ENCODE data around the gene SLC12A3.
A peak's percentile ranks its signal among the peaks of the same experiment; 100 is the strongest.

Gene SLC12A3

GRCh38 chr16:56946767-56947603, 82.0 kb downstream of the SLC12A3 start:
- DNase-seq, result no peak

DNA sequence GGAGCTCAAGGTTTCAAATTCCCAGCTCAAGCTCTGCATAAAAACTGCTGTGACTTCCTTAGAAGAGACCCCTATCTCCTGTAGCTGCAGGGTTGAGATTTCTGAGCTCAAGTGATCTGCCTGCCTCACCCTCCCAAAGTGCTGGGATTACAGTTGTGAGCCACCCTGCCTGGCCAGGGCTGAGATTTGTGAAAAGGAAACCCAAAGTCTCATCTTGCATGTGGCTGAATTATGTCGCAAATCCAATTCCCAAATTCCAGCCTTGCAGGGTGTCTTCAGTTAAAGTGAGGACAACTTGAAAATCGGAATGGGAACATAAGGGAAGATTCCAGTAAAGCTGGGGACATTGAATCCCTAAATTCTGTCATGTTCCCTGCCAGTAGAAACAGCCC, 82.6 kb downstream of the SLC12A3 start:
- DNase-seq, result no peak

DNA sequence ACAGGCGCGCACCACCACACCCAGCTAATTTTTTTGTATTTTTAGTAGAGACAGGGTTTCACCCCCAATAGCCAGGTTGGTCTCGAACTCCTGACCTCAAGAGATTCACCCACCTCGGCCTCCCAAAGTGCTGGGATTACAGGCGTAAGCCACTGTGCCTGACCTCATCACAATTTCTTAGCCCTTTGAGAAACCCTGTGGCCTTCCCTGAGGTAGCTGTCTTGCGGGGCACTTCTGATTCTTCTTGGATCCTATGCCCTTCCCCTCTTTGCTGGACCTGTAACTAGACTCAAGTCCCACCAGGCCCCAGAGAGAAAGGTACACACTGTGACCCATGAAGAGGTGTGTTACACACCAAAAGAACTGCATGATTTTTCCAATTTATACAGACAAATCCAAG, 83.2 kb downstream of the SLC12A3 start:
- DNase-seq, result no peak

DNA sequence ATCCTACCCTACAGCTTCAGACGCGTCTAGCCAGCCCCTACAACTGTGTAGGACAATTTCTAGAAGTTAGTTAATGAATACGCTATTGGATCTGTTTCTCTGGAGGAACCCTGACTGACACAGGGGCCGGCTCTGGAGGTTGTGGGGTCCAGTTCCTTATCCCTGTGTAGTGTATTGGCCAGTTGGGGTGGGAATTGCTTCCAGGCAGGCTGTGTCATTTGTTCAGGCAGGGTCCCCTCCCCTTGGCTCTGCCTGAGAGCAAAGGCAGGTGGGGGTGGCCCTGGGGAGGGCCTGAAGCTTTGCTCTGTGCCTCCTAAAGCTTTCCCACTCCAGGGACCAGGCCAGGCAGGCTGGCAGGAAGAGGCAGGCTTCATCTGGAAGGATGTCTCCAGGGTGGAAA, 85.0 kb downstream of the SLC12A3 start:
- DNase-seq, result no peak

DNA sequence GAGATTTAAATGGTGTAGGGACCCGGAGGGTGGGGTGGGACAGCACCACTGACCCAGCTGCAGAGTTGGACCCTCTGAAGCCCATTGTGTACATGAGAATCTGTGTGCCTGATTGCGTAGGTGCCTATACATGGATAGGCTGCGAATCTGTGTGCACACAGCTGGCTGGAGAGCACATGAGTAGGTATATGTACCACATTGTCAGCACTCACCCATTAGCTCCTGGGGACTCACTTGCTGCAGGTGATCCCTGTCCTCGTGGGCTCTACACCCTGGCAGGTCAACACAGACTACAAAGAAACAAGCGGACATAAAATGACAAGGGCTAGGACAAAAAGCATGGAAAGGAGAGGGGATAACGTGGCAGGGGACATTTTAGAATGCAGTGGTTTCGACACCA, 85.4 kb downstream of the SLC12A3 start:
- no peak for DNase-seq

DNA sequence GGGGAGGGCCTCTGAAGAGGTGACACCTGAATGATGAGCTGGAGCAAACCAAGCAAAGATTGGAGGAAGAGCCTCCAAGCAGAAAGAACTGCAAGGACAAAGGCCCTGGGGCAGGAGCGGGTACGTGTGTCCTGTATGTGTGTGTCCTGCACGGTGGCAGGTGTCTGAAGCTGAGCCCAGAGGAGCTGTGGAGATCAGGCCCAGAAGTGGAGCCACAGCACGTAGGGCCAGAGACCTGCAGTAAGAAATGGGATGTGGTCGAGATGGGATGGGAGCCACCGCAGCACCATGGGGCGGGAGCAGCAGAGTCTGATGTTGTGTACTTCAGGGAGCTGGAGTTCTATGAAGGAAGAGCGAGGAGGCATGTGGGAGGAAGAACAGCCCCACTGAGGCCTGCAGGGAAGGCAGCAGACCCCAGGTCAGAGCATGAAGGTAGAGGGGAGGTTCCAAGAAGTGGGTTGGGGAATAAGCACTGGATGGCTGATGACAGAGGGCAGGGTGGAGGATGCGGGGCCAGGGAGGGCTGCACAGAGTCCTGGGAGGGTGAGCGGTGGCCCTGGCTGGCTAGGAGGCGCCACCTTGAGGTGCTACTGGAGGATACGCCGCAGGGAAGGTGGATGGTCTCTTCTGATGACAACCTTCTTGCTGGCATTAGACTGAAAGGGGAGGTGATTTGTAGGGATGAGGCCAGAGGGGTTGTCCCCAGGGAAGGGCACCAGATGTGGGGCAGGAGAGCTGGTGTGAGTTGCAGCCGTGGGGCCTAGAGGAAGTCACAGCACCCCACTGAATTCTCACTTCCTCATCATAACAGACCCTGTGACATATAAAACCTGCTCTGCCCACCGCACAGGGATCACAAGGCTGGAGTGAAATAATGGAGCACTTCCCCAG, 86.1 kb downstream of the SLC12A3 start:
- peak; percentile 2 for DNase-seq

DNA sequence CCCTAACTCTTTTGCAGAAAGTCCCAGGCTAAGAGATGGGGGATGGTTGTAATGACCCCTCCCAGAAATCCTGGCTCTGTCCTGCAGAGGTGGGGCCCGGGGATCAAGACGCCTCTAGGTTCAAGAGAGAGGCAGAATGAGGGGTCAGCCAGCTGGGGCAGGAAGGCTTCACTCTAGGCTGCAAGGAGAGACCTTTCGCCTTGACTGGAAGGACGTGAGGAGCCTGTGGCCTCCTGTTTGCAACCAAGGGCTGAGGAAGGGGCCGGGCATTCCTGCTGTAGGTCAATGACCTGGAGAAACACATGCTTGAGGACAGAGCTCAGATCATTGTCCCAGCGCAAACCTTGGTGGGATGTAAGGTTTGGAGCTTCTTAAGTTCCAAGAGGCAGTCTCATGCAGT, 88.0 kb downstream of the SLC12A3 start:
- DNase-seq, result no peak

GRCh38 chr16:56956076-56956475, 91.1 kb downstream of the SLC12A3 start:
- no peak for DNase-seq

- DNase-seq, result no peak
Measured at GRCh38 chr16:56956756-56957155, 91.7 kb downstream of the SLC12A3 start.

DNA sequence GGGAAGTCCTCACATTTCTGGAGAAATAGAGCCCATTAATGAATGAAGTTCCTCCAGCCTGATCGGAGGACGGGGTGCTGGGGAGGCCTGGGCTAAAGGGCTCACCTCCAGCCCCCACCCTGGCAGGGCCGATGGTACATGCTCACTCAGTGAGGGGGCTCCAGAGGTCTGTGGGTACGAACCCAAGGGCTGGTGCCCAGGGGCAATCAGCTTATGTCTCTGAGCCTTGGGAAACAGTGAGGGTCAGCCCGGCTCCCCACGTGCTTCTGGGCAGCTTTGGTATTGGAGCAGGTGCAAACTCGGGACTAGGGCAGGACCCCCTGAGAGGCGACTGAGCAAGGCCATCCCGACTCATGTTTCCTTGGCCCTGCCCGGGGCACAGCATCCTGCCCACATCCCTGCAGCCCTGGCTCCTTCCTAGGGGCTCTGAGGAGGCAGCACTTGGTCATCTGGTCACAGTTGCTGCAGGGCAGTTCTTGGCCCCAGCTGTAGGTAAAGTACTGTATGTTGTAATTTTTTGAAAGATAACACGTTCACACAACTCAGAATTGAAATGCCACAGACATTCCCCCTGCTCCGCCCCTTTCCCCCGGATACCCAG, 95.8 kb downstream of the SLC12A3 start:
- no peak for DNase-seq

DNA sequence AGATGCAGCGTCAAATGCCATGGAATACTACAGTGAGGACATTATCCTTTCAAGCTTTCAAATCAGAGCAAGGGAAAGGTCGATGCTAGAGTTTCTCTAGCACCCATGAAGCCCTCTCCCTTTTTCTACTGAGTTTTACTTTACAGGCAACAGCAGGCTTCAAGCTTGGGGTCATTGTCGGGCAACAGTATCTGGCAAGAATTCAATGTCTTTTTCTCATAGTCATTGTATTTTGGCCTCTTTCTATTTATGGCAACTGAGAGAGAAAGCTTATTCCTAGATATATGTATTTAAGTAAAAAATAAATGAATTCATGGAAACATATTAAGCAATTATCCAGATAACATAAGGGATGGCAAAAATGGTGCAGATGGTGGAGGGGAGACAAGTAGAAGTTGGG, 96.4 kb downstream of the SLC12A3 start:
- DNase-seq, result no peak

GRCh38 chr16:56961851-56962281, 96.9 kb downstream of the SLC12A3 start, which contains the start of gene CETP:
Gene CETP (plus strand): TSS chr16:56961950. CDS start chr16:56961980, 30 bp downstream.
- no peak for DNase-seq

- DNase-seq, result no peak
Measured at GRCh38 chr16:56964243-56965148, 99.5 kb downstream of the SLC12A3 start.
